ENCODE measurements around the gene UNC13A. TPM values are rescaled to one million over a fixed set of nuclear protein-coding genes. Genes with fewer than 3 reads are reported as not detected.

The UNC13A gene
- polyA plus RNA-seq, 3 donors: 0.01 TPM; not detected in 2

- Histone ChIP-seq H3K27ac (ENCODE audit: low read depth in 1 of 2, low read length in 2 of 2) (no peak overlapping the region), H3K9me3 (replicated peaks in 1 of 2; ENCODE audit: control insufficient read depth in 1 of 2, insufficient read depth in 1 of 2, low read length in 2 of 2) (no peaks in the 10 kb centered on the region), H3K4me1 (ENCODE audit: control insufficient read depth in 1 of 2, insufficient read depth in 2 of 2, low read length in 2 of 2) (peaks cover 3 to 13% of the 10 kb centered on the region in 2 donors), H2AFZ (ENCODE audit: insufficient read depth, low read depth, low read length, poor library complexity, severe bottlenecking) (no peak overlapping the region), H3K36me3 (replicated peaks in 1 of 2; ENCODE audit: control insufficient read depth in 1 of 2, insufficient read depth in 2 of 2, low read length in 2 of 2) (peaks cover 76 to 96% of the 10 kb centered on the region in 2 donors), H3K4me3 (replicated peaks in 1 of 3; ENCODE audit: low read depth in 2 of 3, low read length in 3 of 3) (no peak overlapping the region), H3K4me2 (replicated peaks; ENCODE audit: extremely low read depth, low read length, poor library complexity, severe bottlenecking) (no peak overlapping the region), H4K20me1 (ENCODE audit: insufficient read depth, low read length) (peaks cover 99% of the 10 kb centered on the region), H3K79me2 (ENCODE audit: insufficient read depth, low read length) (peaks cover 96% of the 10 kb centered on the region), H3K27me3 (ENCODE audit: control insufficient read depth in 2 of 2, insufficient read depth in 2 of 2, low read length in 2 of 2) (no peaks in the 10 kb centered on the region), H3K9ac (ENCODE audit: insufficient read depth, low read length, poor library complexity, severe bottlenecking) (no peak overlapping the region)
- no peak for DNase-seq
- no peak overlapping the region for H3K27ac Mint-ChIP-seq
- peaks cover 0 to 5% (median 0%) of the 10 kb centered on the region in 7 donors for H3K9me3 Mint-ChIP-seq
- H3K4me3 Mint-ChIP-seq: no peak overlapping the region
- TF ChIP-seq, protein P1, sequence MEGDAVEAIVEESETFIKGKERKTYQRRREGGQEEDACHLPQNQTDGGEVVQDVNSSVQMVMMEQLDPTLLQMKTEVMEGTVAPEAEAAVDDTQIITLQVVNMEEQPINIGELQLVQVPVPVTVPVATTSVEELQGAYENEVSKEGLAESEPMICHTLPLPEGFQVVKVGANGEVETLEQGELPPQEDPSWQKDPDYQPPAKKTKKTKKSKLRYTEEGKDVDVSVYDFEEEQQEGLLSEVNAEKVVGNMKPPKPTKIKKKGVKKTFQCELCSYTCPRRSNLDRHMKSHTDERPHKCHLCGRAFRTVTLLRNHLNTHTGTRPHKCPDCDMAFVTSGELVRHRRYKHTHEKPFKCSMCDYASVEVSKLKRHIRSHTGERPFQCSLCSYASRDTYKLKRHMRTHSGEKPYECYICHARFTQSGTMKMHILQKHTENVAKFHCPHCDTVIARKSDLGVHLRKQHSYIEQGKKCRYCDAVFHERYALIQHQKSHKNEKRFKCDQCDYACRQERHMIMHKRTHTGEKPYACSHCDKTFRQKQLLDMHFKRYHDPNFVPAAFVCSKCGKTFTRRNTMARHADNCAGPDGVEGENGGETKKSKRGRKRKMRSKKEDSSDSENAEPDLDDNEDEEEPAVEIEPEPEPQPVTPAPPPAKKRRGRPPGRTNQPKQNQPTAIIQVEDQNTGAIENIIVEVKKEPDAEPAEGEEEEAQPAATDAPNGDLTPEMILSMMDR (IDR thresholded peaks at IDR 0.05): no peak
- H3K36me3 Mint-ChIP-seq: peaks cover 58 to 89% of the 10 kb centered on the region in 2 donors
- H3K4me1 Mint-ChIP-seq: peaks cover 24% of the 10 kb centered on the region
- 97% methylated on average over 62 of the region's 62 CpGs for WGBS (ENCODE audit: insufficient coverage)
- intact Hi-C loops (cut with micrococcal nuclease): no loop called here
- no peaks in the 10 kb centered on the region for H3K27me3 Mint-ChIP-seq (ENCODE audit: low read depth in 3 of 3)
Measured at GRCh38 chr19:17726964-17727773, 39.0 kb upstream of the UNC13A start.

DNA sequence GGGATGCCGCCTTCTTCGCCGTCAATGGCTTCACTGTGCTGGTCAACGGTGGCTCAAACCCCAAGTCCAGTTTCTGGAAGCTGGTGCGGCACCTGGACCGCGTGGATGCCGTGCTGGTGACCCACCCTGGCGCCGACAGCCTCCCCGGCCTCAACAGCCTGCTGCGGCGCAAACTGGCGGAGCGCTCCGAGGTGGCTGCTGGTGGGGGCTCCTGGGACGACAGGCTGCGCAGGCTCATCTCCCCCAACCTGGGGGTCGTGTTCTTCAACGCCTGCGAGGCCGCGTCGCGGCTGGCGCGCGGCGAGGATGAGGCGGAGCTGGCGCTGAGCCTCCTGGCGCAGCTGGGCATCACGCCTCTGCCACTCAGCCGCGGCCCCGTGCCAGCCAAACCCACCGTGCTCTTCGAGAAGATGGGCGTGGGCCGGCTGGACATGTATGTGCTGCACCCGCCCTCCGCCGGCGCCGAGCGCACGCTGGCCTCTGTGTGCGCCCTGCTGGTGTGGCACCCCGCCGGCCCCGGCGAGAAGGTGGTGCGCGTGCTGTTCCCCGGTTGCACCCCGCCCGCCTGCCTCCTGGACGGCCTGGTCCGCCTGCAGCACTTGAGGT, 38.1 kb upstream of the UNC13A start:
- no peak overlapping the region for H3K4me2 ChIP-seq (replicated peaks; ENCODE audit: extremely low read depth, low read length, poor library complexity, severe bottlenecking)
- peaks cover 97% of the 10 kb centered on the region for H3K79me2 ChIP-seq (ENCODE audit: insufficient read depth, low read length)
- no peaks in the 10 kb centered on the region for H3K27me3 ChIP-seq (ENCODE audit: control insufficient read depth in 2 of 2, insufficient read depth in 2 of 2, low read length in 2 of 2)
- intact Hi-C loops (cut with micrococcal nuclease): no loop called here
- H3K27ac ChIP-seq (ENCODE audit: low read depth in 1 of 2, low read length in 2 of 2): no peak overlapping the region
- H3K36me3 Mint-ChIP-seq: peaks cover 52 to 87% of the 10 kb centered on the region in 2 donors
- no peaks in the 10 kb centered on the region for H3K9me3 ChIP-seq (replicated peaks in 1 of 2; ENCODE audit: control insufficient read depth in 1 of 2, insufficient read depth in 1 of 2, low read length in 2 of 2)
- H2AFZ ChIP-seq (ENCODE audit: insufficient read depth, low read depth, low read length, poor library complexity, severe bottlenecking): no peak overlapping the region
- H3K4me3 ChIP-seq (replicated peaks in 1 of 3; ENCODE audit: low read depth in 2 of 3, low read length in 3 of 3): no peak overlapping the region
- no peaks in the 10 kb centered on the region for H3K27me3 Mint-ChIP-seq (ENCODE audit: low read depth in 3 of 3)
- H3K9me3 Mint-ChIP-seq: peaks cover 0 to 3% (median 0%) of the 10 kb centered on the region in 7 donors
- peaks cover 72 to 87% of the 10 kb centered on the region in 2 donors for H3K36me3 ChIP-seq (replicated peaks in 1 of 2; ENCODE audit: control insufficient read depth in 1 of 2, insufficient read depth in 2 of 2, low read length in 2 of 2)
- no peak overlapping the region for H3K9ac ChIP-seq (ENCODE audit: insufficient read depth, low read length, poor library complexity, severe bottlenecking)
- peaks cover 24% of the 10 kb centered on the region for H3K4me1 Mint-ChIP-seq
- H3K4me1 ChIP-seq (ENCODE audit: control insufficient read depth in 1 of 2, insufficient read depth in 2 of 2, low read length in 2 of 2): peaks cover 12 to 18% of the 10 kb centered on the region in 2 donors
- no peak overlapping the region for H3K4me3 Mint-ChIP-seq
- TF ChIP-seq, protein P1 (IDR thresholded peaks at IDR 0.05): peak; percentile 3
- H3K27ac Mint-ChIP-seq: no peak overlapping the region
- 96% methylated on average over 57 of the region's 59 CpGs for WGBS (ENCODE audit: insufficient coverage)
- DNase-seq: no peak
- peaks cover 99% of the 10 kb centered on the region for H4K20me1 ChIP-seq (ENCODE audit: insufficient read depth, low read length)

All from CD14-positive monocyte (primary cell).